T-helper 17 cell (primary cell): ENCODE data around the gene TTLL13. TPM values are rescaled to one million over a fixed set of nuclear protein-coding genes. Genes with fewer than 3 reads are reported as not detected.

Source experiments
- ATAC-seq: fragments of 150-1000 bp; cut with Tn5 transposase; 2 replicates; pipeline ENCODE4 v1.10.0; 2021; ENCODE audit warnings: mild to moderate bottlenecking, moderate library complexity
- DNase-seq, 3 donors: peaks; one replicate each; pipeline versions ENCODE4 v3.0.0 to v3.0.0-alpha.2; 2020 to 2021
- H3K9me3 ChIP-seq: one replicate; pipeline ENCODE4 v1.7.0; 2013; ENCODE audit warnings: low read length, mild to moderate bottlenecking; ENCODE audit not compliant: control insufficient read depth, poor library complexity, severe bottlenecking
- H3K27ac Mint-ChIP-seq: one replicate; pipeline ENCODE4 v1.8.0; 2022; ENCODE audit warnings: mild to moderate bottlenecking, moderate library complexity, mixed read lengths
- H3K27me3 Mint-ChIP-seq: one replicate; pipeline ENCODE4 v1.8.0; 2022; ENCODE audit warnings: mixed read lengths
- H3K36me3 Mint-ChIP-seq: one replicate; pipeline ENCODE4 v1.8.0; 2022; ENCODE audit warnings: low read depth, mixed read lengths
- H3K4me1 Mint-ChIP-seq: one replicate; pipeline ENCODE4 v1.8.0; 2022; ENCODE audit warnings: mild to moderate bottlenecking, mixed read lengths
- H3K4me3 Mint-ChIP-seq: one replicate; pipeline ENCODE4 v1.8.0; 2022; ENCODE audit warnings: mild to moderate bottlenecking, moderate library complexity, mixed read lengths
- total RNA-seq, 4 donors: library from RNA in 2 of 4; stranded (reverse) in 2 of 4; gene quantifications; one replicate each; pipeline ENCODE4 v1.2.3 and lab custom pipeline; 2022 to 2026

The TTLL13 gene
- total RNA-seq, 2 donors from 2014 or later = 0.29 TPM; not detected in 1

- DNase-seq (no peak), ATAC-seq (peak; percentile 77)
- no peaks in the 10 kb centered on the region for H3K27me3 Mint-ChIP-seq
- H3K9me3 ChIP-seq = no peaks in the 10 kb centered on the region
- H3K4me1 Mint-ChIP-seq = peaks cover 19% of the 10 kb centered on the region
- peak overlapping the region; percentile 90 for H3K27ac Mint-ChIP-seq
- no peaks in the 10 kb centered on the region for H3K36me3 Mint-ChIP-seq
- H3K4me3 Mint-ChIP-seq = peak overlapping the region; percentile 85
Measured at GRCh38 chr15:90306560-90306959, 57.2 kb downstream of the TTLL13 start.

GRCh38 chr15:90307661-90308060, 58.3 kb downstream of the TTLL13 start:
- H3K36me3 Mint-ChIP-seq = no peaks in the 10 kb centered on the region
- H3K9me3 ChIP-seq = no peaks in the 10 kb centered on the region
- H3K4me3 Mint-ChIP-seq = no peak overlapping the region
- DNase-seq (no peak), ATAC-seq (no peak)
- no peak overlapping the region for H3K27ac Mint-ChIP-seq
- no peaks in the 10 kb centered on the region for H3K27me3 Mint-ChIP-seq
- peaks cover 18% of the 10 kb centered on the region for H3K4me1 Mint-ChIP-seq

GRCh38 chr15:90309020-90309419, 59.7 kb downstream of the TTLL13 start:
- Mint-ChIP-seq H3K4me1 (peaks cover 18% of the 10 kb centered on the region), H3K27me3 (no peaks in the 10 kb centered on the region), H3K36me3 (no peaks in the 10 kb centered on the region), H3K4me3 (no peak overlapping the region), H3K27ac (no peak overlapping the region)
- no peak for ATAC-seq
- H3K9me3 ChIP-seq = no peaks in the 10 kb centered on the region
- DNase-seq = no peak

Other genes starting within 250 kb of the TTLL13 start
- gene ZNF710, start 248.2 kb upstream of the TTLL13 start, total RNA-seq = 10 to 100 TPM; 11.7 to 14.4 TPM
- 10 to 100 TPM; 45.0 to 48.8 TPM for gene IDH2, start 147.1 kb upstream of the TTLL13 start, total RNA-seq
- 10 to 100 TPM; 15.4 to 23.4 TPM for gene SEMA4B, start 48.2 kb upstream of the TTLL13 start, total RNA-seq
- 100 to 1,000 TPM; 166 to 183 TPM for gene CIB1, start 15.6 kb upstream of the TTLL13 start, total RNA-seq
- gene GDPGP1, start 15.3 kb upstream of the TTLL13 start, total RNA-seq = 1 to 10 TPM; 3.7 to 4.6 TPM
- 10 to 100 TPM; 48.0 to 51.0 TPM for gene NGRN, start 16.1 kb downstream of the TTLL13 start, total RNA-seq
- gene ZNF774, start 102.7 kb downstream of the TTLL13 start, total RNA-seq = under 1 TPM in 1 of 2 donors, not detected in 1; 0.15 TPM
- 100 to 1,000 TPM; 131 to 157 TPM for gene IQGAP1, start 138.7 kb downstream of the TTLL13 start, total RNA-seq